ENCODE results near the gene THRAP3. TPM values are rescaled to one million over a fixed set of nuclear protein-coding genes. Genes with fewer than 3 reads are reported as not detected.

Gene THRAP3
- total RNA-seq, 1 donor from 2014 or later = 167 TPM

GRCh38 chr1:36343651-36344394 is 119.6 kb downstream of the THRAP3 start:
- Mint-ChIP-seq H3K27me3 (ENCODE audit: low read depth) (no peaks in the 10 kb centered on the region), H3K9me3 (no peaks in the 10 kb centered on the region), H3K4me1 (no peaks in the 10 kb centered on the region), H3K4me3 (no peak overlapping the region), H3K27ac (ENCODE audit: unreplicated experiment) (no peak overlapping the region), H3K36me3 (ENCODE audit: low read depth) (peaks cover 5% of the 10 kb centered on the region)
- no peak for DNase-seq (ENCODE audit: low read depth, low spot score)
- no peak for TF ChIP-seq CTCF (conservative IDR thresholded peaks at IDR 0.05)

GRCh38 chr1:36344395-36344680 is 120.1 kb downstream of the THRAP3 start:
- no peak overlapping the region for H3K4me3 Mint-ChIP-seq
- no peak for DNase-seq (ENCODE audit: low read depth, low spot score)
- H3K4me1 Mint-ChIP-seq = no peaks in the 10 kb centered on the region
- H3K36me3 Mint-ChIP-seq (ENCODE audit: low read depth) = peaks cover 5% of the 10 kb centered on the region
- H3K27ac Mint-ChIP-seq (ENCODE audit: unreplicated experiment) = peak overlapping the region; percentile 43
- no peaks in the 10 kb centered on the region for H3K27me3 Mint-ChIP-seq (ENCODE audit: low read depth)
- TF ChIP-seq CTCF (conservative IDR thresholded peaks at IDR 0.05) = no peak
- no peaks in the 10 kb centered on the region for H3K9me3 Mint-ChIP-seq

GRCh38 chr1:36345353-36345752 is 121.1 kb downstream of the THRAP3 start:
- no peak overlapping the region for H3K4me3 Mint-ChIP-seq

GRCh38 chr1:36346741-36347370 is 122.6 kb downstream of the THRAP3 start:
- H3K36me3 Mint-ChIP-seq (ENCODE audit: low read depth) = peaks cover 5% of the 10 kb centered on the region
- DNase-seq (ENCODE audit: low read depth, low spot score) = no peak

More at GRCh38 chr1:36345353-36345752, 121.1 kb downstream of the THRAP3 start:
- Mint-ChIP-seq H3K9me3 (no peaks in the 10 kb centered on the region), H3K4me1 (peaks cover 2% of the 10 kb centered on the region), H3K27me3 (ENCODE audit: low read depth) (no peaks in the 10 kb centered on the region), H3K27ac (ENCODE audit: unreplicated experiment) (no peak overlapping the region), H3K36me3 (ENCODE audit: low read depth) (peaks cover 5% of the 10 kb centered on the region)
- no peak for DNase-seq (ENCODE audit: low read depth, low spot score)
- no peak for TF ChIP-seq CTCF (conservative IDR thresholded peaks at IDR 0.05)

GRCh38 chr1:36349241-36349671 is 125.0 kb downstream of the THRAP3 start:
- Mint-ChIP-seq H3K27me3 (ENCODE audit: low read depth) (no peaks in the 10 kb centered on the region), H3K4me1 (peaks cover 27% of the 10 kb centered on the region), H3K36me3 (ENCODE audit: low read depth) (peaks cover 5% of the 10 kb centered on the region), H3K9me3 (no peaks in the 10 kb centered on the region), H3K4me3 (no peak overlapping the region), H3K27ac (ENCODE audit: unreplicated experiment) (peak overlapping the region; percentile 27)
- no peak for DNase-seq (ENCODE audit: low read depth, low spot score)
- no peak for TF ChIP-seq CTCF (conservative IDR thresholded peaks at IDR 0.05)

More at GRCh38 chr1:36346741-36347370, 122.6 kb downstream of the THRAP3 start:
- Mint-ChIP-seq H3K4me1 (peaks cover 13% of the 10 kb centered on the region), H3K4me3 (no peak overlapping the region), H3K9me3 (no peaks in the 10 kb centered on the region), H3K27ac (ENCODE audit: unreplicated experiment) (no peak overlapping the region), H3K27me3 (ENCODE audit: low read depth) (no peaks in the 10 kb centered on the region)
- no peak for TF ChIP-seq CTCF (conservative IDR thresholded peaks at IDR 0.05)

Measured in neural crest cell (in vitro differentiated cells).